NT2/D1 (cell line): Measurements from ENCODE around the gene CFL1.

Source experiments
- SUZ12 ChIP-seq: IDR thresholded peaks from 2 replicates; pipeline ENCODE4 v1.6.1; 2011; ENCODE audit not compliant: insufficient read length, insufficient read depth; ENCODE audit errors: extremely low read depth
- ZNF274 ChIP-seq: IDR thresholded peaks from 2 replicates; pipeline ENCODE4 v1.6.1; 2011; ENCODE audit warnings: mild to moderate bottlenecking, low read depth, low read length

DNA sequence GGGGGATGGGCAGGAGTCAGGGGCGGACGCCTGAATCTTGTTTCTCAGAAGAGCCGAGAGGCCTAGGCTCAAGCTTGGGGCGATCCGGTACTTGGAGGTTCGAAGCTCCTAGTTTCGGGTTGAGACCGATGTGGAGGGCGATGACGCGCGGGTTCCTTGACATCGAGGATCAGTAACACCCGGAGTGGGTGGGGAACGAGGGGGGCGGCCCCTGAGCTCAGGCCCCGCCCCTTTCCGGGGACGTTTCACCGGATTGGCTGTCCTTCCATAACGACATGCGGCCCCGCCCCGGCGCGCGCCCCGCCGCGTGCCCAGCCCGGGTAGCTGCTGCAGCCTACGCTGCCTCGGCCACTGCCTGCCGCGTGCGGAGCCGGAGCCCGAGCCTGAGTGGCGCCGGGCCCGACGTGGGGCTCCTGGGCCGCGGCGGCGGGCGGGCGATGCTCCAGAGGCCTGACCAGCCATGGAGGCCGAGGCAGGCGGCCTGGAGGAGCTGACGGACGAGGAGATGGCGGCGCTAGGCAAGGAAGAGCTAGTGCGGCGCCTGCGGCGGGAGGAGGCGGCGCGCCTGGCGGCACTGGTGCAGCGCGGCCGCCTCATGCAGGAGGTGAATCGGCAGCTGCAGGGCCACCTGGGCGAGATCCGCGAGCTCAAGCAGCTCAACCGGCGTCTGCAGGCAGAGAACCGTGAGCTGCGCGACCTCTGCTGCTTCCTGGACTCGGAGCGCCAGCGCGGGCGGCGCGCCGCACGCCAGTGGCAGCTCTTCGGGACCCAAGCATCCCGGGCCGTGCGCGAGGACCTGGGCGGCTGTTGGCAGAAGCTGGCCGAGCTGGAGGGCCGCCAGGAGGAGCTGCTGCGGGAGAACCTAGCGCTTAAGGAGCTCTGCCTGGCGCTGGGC lies 32.6 kb upstream of the CFL1 start, which contains the start of gene CCDC85B:
- TF ChIP-seq SUZ12 (no peak), ZNF274 (no peak)
